Prostate gland (tissue), 1 donor: ENCODE data around the gene ZNF226.

Source experiments
- POLR2A ChIP-seq: fragments of 450-650 bp; IDR thresholded peaks from one replicate; pipeline ENCODE4 v1.6.1; 2016; ENCODE audit warnings: antibody characterized with exemption, mild to moderate bottlenecking
- POLR2AphosphoS5 ChIP-seq: sonication (generic); formaldehyde crosslinking; IDR thresholded peaks from one replicate; pipeline ENCODE4 v1.6.1; 2017; ENCODE audit warnings: antibody characterized with exemption

GRCh38 chr19:44151491-44151890, 13.4 kb upstream of the ZNF226 start:
- no peak for TF ChIP-seq POLR2A
- TF ChIP-seq POLR2AphosphoS5 = no peak
